ENCODE results near the gene CD19.
A peak's percentile ranks its signal among the peaks of the same experiment; 100 is the strongest.
"Not testable (repeated sequence)": the region's sequence is repeated elsewhere in the genome, so short reads cannot be mapped to it uniquely, and the experiment has no call there.

Gene CD19

DNA sequence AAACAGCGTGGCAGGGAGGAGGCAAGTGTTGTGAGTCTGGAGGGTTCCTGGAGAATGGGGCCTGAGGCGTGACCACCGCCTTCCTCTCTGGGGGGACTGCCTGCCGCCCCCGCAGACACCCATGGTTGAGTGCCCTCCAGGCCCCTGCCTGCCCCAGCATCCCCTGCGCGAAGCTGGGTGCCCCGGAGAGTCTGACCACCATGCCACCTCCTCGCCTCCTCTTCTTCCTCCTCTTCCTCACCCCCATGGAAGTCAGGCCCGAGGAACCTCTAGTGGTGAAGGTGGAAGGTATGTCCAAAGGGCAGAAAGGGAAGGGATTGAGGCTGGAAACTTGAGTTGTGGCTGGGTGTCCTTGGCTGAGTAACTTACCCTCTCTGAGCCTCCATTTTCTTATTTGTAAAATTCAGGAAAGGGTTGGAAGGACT is at the start of gene CD19:
TSS of gene CD19 (plus strand) at position 171 of the 425 bp plus-strand sequence. CDS start at position 201, 30 bp downstream.
- DNase-seq, result peak in 1 of 2 donors; percentile 11

DNA sequence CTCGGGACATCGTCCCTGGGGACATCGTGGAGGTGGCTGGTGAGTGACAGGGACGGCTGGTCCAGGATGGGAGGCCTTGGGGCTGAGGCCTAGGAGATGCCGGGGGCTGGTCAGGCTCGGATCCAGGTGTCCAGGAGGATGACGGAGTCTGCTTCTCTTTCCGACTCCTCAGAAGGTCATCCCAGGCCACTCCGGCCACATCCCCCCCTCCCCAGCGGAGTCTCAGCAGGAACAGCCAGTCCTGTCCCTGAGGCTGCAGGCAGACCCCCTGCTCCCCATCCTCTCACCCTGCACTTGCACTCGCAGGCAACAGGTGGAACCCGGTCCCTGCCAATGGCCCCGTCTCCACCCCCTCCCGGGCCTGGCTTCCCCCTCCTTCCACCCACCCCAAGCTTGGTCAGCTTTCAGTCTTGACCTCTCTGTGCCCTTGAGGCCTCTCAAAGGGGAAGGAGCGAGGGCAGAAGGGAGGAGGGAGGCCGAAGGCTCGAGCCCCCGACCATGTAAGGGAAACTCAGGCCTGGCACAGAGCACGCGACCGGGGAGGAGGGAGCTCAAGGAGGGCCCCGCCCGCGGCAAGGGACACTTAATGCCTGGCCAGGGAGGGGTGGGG is 49.1 kb upstream of the CD19 start:
- no peak for DNase-seq

DNA sequence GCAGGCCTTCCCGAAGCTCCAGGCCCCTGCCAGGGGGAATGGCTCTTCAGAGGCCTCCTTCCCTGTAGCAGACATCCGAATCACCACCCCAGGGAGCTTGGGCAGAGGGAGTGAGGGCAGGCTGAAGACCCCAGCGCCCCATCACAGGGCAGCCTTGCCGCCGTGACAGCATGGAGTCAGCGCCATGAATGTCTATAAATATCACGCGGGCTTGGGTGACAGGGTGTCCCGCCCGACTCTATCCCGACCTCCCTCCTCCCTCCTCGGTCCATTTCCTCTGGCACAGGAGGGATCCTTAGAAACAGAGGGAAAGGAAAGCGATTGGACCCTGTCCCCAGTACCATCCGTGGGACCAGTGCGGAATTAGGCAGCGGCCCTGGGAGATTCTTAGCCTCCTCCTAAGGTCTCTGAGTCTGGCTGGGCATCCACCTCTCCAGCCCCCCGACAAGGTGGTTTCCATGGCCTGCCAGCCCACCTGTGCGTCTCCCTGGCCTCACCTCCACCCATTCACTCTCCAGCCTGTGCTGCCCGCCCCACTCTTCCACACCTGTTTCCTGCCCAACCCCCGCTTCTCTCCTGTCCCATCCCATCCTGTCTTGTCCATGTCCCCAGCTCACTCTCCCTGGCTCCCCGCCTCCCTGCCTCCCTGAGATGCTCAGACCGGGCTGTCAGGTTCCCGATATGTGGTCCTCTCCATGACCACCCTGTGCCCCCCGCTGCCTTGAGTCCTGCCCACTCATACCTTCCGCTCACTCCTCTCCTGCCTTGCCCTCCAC is 48.4 kb upstream of the CD19 start:
- no peak for DNase-seq

DNA sequence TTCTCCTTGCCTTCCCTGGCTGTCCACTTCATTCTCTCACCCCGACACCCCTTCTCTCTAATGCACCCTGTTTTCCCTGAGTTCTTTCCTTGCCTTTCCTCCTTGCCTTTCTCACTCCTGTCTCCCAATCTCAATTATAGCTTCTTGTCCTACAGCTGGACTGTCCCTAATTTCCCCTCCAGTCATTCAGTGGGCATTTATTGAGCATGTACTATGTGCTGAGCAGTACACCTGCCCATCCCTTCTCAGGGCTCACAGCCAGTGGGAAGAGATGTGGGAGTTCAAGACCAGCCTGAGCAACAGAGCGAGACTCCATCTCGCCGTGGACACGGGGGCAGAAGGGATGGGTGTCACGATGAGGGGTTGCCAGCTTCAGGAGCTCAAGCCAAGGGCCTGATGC is 47.7 kb upstream of the CD19 start:
- DNase-seq, result no peak

DNA sequence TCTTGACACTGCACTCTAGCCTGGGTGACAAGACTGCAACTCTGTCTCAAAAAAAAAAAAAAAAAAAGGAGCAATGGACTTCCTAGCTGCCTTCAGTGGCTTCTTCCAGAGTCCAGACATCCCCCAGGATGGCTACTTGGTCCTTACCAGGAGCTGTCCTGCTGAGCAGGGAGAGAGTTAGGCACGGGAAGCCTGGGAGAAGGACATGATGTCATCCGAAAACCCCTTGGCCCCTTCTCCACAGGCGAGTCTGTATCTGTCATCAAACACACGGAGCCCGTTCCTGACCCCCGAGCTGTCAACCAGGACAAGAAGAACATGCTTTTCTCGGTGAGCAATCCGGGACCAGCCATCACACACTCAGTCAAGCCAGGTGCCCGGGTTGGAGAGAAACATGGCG is 44.8 kb upstream of the CD19 start:
- no peak for DNase-seq

DNA sequence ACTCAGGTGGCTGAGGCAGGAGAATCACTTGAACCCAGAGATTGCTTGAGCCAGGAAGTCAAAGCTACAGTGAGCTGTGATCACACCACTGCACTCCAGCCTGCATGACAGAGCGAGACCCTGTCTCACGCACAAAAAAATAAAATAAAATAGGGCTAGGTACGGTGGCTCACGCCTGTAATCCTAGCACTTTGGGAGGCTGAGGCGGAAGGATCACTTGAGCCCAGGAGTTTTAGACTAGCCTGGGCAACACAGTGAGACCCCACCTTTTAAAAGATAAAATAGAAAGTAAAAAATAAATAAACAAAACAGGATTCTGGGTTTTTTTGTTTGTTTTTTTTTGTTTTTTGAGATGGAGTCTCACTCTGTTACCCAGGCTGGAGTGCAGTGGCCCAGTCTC is 41.4 kb upstream of the CD19 start:
- DNase-seq, result not testable (repeated sequence)

DNA sequence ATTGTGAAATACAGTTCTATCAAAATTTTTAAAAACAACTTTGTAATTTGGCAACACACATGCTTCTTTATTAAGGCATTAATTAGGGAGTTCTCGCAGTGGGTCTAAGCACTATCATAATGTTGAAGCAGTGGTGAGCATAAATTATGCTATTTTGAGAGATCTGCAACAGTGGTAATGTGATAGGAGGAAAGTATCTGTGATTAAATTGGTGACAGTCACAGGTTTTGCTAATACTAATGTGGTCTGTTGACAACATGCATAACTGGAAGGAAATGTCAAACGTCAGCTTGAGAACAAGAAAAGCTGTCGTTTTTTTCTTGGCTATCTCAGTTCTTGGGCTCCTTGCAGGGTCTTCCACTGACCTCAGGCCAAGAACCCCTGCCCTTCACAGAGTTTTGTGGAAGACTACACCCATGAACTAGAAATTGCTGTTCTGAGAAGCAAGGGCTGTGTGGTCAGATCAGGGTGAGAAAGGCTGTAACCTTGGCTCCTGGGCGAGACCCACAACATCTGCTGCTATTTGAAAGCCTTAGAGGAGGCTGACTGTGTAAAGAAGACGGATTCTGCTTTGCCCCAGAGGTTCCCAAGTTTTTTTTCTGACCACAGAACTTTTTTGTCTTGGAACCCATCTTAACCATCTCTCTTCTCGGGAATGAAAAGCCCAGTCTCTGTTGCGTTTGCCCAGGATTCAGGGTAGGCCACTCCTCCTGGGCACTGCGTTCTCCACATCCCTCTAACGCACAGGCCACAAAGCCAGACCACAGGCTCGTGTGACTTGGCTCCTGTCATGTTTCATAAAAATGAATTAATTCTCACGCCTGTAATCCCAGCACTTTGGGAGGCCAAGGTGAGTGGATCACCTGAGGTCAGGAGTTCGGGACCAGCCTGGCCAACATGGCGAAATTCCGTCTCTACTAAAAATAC is 39.5 kb upstream of the CD19 start:
- no peak for DNase-seq

DNA sequence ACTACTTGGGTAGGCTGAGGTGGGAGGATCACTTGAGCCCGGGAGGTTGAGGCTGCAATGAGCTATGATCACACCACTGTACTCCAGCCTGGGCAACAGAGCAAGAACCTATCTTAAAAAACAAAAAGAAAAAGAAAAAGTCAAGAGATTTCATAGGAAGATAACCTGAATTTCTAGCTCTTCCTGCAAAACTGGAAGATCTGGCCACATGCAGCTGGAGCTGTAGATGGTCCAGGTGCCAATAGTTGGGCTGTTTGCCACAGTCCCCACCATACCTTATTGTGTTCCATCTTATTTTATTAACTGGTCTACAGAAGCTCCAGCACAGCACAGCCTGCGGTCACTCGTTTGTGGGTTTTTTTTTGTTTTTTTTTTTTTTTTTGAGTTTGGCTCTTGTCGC is 38.5 kb upstream of the CD19 start:
- no peak for DNase-seq

DNA sequence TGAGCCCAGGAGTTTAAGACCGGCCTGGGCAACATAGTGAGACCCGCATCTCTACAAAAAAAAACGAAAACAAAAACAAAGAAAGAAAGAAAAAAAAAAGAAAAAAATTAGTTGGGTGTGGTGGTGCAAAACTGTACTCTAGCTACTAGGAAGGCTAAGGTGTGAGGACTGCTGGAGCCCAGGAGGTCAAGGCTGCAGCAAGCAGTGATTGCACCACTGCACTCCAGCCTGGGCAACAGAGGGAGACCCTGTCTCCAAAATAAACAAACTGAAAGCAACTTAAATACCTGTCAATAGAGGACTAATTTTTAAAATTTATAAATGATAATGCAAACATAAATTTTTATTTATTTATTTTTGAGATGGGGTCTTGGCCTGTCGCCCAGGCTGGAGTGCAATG is 36.2 kb upstream of the CD19 start:
- DNase-seq, result no peak

DNA sequence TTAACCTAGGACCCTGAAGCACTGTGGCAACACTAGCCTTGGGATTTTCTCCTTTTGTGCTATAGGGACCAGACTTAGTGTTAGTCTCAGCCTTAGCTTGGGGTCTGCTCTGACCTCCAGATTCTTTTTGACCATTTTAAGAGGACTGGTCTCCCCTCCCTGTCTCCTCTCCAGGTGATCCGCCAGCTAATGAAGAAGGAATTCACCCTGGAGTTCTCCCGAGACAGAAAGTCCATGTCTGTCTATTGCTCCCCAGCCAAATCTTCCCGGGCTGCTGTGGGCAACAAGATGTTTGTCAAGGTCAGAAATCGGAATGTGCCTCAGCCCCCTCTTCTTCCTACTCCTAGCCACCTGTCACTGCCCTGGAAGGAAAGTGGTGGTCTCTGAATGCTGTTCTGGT is 33.9 kb upstream of the CD19 start:
- no peak for DNase-seq

DNA sequence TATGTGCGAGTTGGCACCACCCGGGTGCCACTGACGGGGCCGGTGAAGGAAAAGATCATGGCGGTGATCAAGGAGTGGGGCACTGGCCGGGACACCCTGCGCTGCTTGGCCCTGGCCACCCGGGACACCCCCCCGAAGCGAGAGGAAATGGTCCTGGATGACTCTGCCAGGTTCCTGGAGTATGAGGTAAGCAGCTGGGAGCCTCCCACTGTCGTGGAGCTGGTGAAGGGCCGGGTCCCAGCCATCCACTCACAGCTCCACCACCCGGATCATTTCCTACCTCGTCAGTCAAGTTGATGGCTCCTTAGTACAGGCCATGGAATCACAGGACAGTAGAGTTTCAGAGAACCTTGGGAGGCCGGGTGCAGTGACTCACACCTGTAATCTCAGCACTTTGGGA is 33.5 kb upstream of the CD19 start:
- DNase-seq, result no peak

DNA sequence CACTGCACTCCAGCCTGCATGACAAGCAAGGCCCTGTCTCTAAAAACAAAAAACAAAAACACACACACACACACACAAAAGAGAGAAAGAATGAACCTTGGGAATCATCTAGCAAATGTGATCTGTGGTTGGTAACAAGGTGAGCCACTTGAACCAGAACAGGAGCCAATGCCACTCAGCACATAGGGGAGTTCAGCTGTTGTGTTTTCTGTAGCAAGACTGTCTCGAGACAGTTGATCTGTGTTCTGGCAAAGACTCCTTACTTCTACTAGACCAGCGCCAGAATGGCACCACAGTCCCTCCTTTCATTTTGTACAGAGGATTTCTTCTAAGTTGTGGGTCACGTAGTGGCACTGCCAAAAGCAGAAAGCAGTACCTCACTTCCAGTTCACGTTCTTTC is 32.8 kb upstream of the CD19 start:
- DNase-seq, result no peak

DNA sequence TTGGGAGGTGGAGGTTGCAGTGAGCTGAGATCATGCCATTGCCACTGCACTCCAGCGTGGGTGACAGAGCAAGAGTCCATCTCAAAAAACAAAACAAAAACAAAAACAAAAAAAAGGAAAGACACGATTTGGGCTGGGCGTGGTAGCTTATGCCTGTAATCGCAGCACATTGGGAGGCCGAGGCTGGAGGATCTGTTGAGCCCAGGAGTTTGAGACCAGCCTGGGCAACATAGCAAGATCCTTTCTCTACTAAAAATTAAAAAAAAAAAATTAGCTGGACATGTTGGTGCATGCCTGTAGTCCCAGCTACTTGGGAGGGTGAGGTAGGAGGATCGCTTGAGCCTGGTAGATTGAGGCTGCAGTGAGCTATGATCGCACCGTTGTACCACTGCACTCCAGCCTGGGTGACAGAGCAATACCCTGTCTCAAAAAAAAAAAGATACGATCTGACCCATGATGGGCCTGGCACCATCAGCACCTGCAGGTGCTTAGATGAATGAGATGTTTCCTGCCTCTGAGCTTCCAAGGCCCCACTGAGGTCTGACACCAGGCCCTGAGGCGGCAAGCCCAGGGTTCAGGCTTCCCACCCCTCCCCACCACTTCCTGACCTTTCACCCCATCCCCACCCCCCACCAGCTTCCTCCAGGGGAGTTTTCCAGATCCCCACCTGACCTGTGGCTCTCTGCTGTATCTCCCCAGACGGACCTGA is 31.7 kb upstream of the CD19 start:
- DNase-seq, result no peak

DNA sequence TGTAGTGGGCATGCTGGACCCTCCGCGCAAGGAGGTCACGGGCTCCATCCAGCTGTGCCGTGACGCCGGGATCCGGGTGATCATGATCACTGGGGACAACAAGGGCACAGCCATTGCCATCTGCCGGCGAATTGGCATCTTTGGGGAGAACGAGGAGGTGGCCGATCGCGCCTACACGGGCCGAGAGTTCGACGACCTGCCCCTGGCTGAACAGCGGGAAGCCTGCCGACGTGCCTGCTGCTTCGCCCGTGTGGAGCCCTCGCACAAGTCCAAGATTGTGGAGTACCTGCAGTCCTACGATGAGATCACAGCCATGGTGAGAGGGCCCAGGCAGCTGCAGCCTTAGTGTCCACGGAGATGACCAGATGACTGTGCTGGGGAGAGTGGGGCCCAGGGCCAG is 31.2 kb upstream of the CD19 start:
- no peak for DNase-seq

DNA sequence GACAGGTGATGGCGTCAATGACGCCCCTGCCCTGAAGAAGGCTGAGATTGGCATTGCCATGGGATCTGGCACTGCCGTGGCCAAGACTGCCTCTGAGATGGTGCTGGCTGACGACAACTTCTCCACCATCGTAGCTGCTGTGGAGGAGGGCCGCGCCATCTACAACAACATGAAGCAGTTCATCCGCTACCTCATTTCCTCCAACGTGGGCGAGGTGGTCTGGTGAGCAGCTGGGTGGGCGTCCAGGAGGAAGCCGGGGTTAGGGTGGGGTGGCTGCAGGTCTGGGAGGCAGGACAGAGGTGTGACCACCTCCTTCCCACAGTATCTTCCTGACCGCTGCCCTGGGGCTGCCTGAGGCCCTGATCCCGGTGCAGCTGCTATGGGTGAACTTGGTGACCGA is 29.9 kb upstream of the CD19 start:
- no peak for DNase-seq

DNA sequence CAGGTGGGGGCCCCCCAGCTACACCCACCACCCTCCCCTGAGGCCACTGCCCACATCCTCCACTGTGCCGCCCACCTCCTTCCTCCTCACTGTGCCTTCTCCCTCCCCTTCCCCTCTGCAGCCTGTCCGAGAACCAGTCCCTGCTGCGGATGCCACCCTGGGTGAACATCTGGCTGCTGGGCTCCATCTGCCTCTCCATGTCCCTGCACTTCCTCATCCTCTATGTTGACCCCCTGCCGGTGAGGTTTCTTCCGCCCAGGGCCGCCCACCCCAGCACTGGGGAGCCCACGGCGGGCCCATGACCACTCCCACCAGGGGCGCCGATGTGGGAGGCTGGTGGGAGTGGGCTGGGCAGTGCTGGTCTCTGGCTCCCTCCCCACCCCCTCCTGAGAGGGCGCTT is 28.9 kb upstream of the CD19 start:
- no peak for DNase-seq

DNA sequence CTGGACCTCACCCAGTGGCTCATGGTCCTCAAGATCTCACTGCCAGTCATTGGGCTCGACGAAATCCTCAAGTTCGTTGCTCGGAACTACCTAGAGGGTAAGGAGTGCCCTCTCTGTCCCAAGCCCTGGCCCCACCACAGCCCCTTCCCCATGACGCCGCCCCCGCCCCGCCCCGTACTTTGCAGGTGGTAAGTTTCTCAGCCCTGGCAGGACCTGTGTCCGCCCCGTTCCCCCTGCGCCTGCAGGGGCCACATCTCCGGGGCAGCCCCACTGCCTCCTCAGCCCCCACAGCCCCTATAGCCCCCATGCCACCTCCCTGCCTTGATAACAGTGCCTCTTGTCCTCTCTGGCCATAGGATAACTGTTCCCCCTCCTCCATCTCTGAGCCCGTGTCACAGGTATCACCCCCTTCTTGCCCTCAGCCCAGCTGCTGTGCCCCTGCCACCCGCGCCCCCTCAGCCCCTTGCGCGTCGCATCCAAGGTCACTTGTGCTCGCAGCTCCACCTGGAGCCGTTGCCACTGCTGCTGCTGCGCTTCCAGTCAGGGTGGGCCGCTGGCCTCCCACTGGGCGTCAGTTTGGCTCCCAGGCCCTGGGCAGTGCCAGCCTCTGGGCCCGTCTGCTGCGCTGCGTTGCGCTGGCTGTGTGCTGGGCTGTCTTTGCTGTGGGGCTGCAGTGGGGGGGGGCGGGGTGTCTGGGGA is 28.3 kb upstream of the CD19 start:
- no peak for DNase-seq

DNA sequence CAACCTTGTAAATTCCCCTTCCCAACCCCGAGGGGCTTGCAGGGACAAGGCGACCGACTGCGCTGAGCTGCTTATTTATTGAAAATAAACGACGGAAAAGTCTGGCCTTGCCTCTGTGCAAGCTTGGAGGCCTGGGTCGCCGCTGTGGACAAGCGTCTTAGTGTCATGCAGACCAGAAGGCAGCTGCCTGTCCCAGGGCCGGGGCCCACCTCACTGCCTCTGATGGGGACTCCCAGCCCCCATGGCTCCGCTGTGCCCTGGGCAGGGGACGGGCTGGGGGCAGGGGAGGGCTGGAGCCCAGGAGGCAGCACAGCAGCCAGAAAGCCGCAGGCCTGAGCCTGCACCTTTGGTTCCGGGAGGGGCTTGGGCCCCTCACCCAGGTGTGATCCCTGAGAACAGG is 27.4 kb upstream of the CD19 start:
- DNase-seq, result no peak

DNA sequence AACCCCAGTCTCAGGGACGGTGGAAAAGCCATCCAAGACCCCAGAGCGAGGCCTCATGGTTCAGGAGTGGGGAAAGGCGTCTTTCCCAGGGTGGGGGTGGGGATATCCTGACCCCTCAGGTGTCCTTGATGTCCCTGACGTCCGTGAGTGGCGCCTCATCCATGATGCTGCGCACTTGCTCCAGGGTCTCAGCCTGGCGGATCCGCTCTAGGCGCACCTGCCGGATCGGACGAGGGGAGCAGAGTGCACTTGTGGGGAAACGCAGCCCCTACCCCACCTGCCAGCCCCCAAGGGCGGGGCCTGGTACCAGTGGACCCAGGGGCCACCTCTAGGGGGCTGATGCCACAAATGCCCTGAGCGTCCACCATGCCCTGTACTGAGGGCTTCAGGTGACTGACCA is 26.9 kb upstream of the CD19 start:
- DNase-seq, result no peak

DNA sequence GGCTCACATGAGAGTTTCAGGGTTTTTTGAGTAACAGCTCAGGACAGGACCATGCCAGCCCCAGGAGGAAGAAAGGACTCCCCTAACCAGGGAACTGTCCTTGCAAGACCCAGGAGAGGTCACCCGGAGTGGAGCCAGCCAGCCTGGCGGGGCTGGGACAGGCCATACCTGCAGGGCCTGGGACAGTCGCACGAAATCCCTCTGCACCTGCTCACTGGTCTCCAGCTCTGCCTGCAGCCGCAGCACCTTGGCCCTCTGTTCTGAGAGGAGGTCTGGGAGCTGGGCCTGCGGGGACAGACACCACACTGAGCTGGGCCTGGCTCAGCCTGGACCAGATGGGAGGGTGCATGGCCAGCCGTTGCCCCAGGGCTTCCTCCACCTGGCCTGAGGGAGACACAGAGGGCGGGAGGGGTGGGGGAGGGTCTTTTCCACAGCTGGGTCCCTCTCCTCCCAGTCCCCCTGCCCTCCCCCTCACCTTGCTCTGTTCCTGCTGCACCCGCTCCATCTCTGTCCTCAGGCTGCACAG is 26.5 kb upstream of the CD19 start:
- no peak for DNase-seq

DNA sequence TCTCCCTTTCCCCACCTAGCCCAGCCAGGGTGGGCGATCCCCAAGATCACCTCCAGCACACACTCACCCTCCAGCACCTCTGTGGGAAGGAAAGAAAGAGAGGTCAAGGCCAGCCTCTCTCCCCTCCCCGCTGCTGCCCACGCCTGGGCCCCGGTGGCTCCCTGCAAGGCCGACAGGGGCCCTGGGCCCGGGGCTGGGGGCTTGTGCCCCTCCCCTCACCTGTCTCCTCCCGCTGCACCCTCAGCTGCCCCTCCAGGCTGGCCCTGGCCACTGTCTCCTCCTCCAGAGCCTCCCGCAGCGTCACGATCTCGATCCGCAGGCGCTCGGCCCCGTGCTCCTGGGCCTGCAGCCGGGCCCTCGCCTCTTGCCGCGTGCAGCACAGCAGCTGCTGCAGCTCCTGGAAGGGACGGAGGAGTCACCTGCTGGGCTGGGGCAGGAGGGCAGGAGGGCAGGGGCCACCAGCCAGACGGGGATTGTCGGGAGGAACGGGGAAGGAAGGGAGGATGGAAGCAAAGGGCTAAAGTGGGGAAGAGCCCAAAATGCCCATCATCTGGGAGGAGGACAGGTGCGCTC is 25.9 kb upstream of the CD19 start:
- DNase-seq, result no peak
